ENCODE results near the gene SYT1. TPM values are rescaled to one million over a fixed set of nuclear protein-coding genes. Genes with fewer than 3 reads are reported as not detected.

Gene SYT1
- total RNA-seq, 2 experiments from 2014 or later, result not detected

- no peak for ATAC-seq
- H3K9me3 Mint-ChIP-seq (ENCODE audit: insufficient read depth), result no peaks in the 10 kb centered on the region
- ChIA-PET POLR2A (no interaction called here), CTCF (no interaction called here)
- DNase-seq, result no peak
- no peaks in the 10 kb centered on the region for H3K36me3 Mint-ChIP-seq (ENCODE audit: low read depth)
- H3K4me3 Mint-ChIP-seq, result no peak overlapping the region
- no peak overlapping the region for H3K27ac Mint-ChIP-seq
- H3K27me3 Mint-ChIP-seq (ENCODE audit: low read depth), result no peaks in the 10 kb centered on the region
- H3K4me1 Mint-ChIP-seq (ENCODE audit: low read depth), result no peaks in the 10 kb centered on the region
Observed at GRCh38 chr12:79364197-79364596, 499.6 kb downstream of the SYT1 start.

DNA sequence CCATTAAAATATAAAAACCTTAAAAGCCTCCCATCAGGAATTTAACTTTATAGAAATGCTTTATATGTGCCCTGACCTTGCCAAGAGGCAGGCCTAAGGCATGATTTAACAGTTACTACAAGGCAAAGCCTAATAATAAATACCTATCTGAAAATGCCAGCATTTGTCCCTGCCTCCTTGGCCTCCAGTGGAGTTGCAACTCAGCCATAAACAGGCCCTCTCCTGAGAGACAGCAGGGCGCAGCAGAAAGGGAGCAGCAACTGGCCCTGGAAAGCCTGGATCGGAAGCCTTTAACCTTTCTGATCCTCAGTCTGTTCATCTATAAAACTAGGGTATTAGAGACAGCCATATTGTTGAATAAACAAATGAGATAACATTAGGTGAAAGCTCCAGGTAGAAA, 501.8 kb downstream of the SYT1 start:
- POLR2A ChIA-PET, result no interaction called here
- H3K27ac Mint-ChIP-seq, result no peak overlapping the region
- no peaks in the 10 kb centered on the region for H3K9me3 Mint-ChIP-seq (ENCODE audit: insufficient read depth)
- H3K4me1 Mint-ChIP-seq (ENCODE audit: low read depth), result no peaks in the 10 kb centered on the region
- no peak for DNase-seq
- H3K27me3 Mint-ChIP-seq (ENCODE audit: low read depth), result no peaks in the 10 kb centered on the region
- CTCF ChIA-PET, result no interaction called here
- no peak overlapping the region for H3K4me3 Mint-ChIP-seq
- ATAC-seq, result no peak
- no peaks in the 10 kb centered on the region for H3K36me3 Mint-ChIP-seq (ENCODE audit: low read depth)

DNA sequence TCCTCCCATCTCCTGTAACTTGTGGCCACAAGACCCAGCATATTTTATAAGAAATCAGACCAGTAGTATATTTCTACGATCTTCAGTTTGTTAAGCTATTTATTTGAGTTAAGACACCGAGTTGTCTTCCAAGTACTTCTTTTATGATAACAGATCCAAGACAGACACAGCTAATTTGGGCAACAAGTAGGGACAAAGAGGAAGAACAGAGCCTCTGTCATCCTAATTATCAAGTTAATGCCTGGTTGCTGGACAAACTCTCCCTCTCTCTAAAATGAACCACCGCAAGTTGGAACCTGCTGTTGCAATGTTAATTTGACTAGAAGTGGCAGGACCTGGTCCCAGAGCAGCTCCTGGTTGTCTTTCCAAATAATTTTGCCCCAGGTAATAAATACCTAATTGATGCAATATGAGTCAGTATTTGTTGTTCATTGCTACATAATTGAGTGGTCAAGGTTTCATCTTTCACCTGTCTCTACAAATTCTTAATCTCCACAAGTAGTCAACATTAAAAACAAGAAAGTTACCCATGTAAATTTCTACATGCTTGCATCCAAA, 502.5 kb downstream of the SYT1 start:
- CTCF ChIA-PET, result no interaction called here

GRCh38 chr12:79370021-79370420, 505.4 kb downstream of the SYT1 start:
- CTCF ChIA-PET, result no interaction called here

More for the DNA sequence above, 502.5 kb downstream of the SYT1 start:
- POLR2A ChIA-PET, result no interaction called here
- Mint-ChIP-seq H3K4me3 (no peak overlapping the region), H3K4me1 (ENCODE audit: low read depth) (no peaks in the 10 kb centered on the region), H3K27ac (no peak overlapping the region), H3K9me3 (ENCODE audit: insufficient read depth) (no peaks in the 10 kb centered on the region), H3K27me3 (ENCODE audit: low read depth) (no peaks in the 10 kb centered on the region), H3K36me3 (ENCODE audit: low read depth) (no peaks in the 10 kb centered on the region)
- no peak for DNase-seq
- ATAC-seq, result no peak

GRCh38 chr12:79371226-79371625, 506.7 kb downstream of the SYT1 start:
- H3K27me3 Mint-ChIP-seq (ENCODE audit: low read depth), result no peaks in the 10 kb centered on the region
- H3K36me3 Mint-ChIP-seq (ENCODE audit: low read depth), result no peaks in the 10 kb centered on the region
- no peaks in the 10 kb centered on the region for H3K4me1 Mint-ChIP-seq (ENCODE audit: low read depth)
- ChIA-PET CTCF (interaction anchor here (1.2 kb wide), 1 partner anchor 18 kb away, joined by 3 read pairs; no protein-coding TSS in a partner anchor), POLR2A (no interaction called here)
- H3K27ac Mint-ChIP-seq, result no peak overlapping the region
- H3K4me3 Mint-ChIP-seq, result no peak overlapping the region
- no peak for ATAC-seq
- no peak for DNase-seq
- no peaks in the 10 kb centered on the region for H3K9me3 Mint-ChIP-seq (ENCODE audit: insufficient read depth)

More at GRCh38 chr12:79370021-79370420, 505.4 kb downstream of the SYT1 start:
- H3K27ac Mint-ChIP-seq, result no peak overlapping the region
- H3K9me3 Mint-ChIP-seq (ENCODE audit: insufficient read depth), result no peaks in the 10 kb centered on the region
- POLR2A ChIA-PET, result no interaction called here
- H3K36me3 Mint-ChIP-seq (ENCODE audit: low read depth), result no peaks in the 10 kb centered on the region
- DNase-seq, result no peak
- no peaks in the 10 kb centered on the region for H3K27me3 Mint-ChIP-seq (ENCODE audit: low read depth)
- no peak for ATAC-seq
- no peak overlapping the region for H3K4me3 Mint-ChIP-seq
- H3K4me1 Mint-ChIP-seq (ENCODE audit: low read depth), result no peaks in the 10 kb centered on the region

DNA sequence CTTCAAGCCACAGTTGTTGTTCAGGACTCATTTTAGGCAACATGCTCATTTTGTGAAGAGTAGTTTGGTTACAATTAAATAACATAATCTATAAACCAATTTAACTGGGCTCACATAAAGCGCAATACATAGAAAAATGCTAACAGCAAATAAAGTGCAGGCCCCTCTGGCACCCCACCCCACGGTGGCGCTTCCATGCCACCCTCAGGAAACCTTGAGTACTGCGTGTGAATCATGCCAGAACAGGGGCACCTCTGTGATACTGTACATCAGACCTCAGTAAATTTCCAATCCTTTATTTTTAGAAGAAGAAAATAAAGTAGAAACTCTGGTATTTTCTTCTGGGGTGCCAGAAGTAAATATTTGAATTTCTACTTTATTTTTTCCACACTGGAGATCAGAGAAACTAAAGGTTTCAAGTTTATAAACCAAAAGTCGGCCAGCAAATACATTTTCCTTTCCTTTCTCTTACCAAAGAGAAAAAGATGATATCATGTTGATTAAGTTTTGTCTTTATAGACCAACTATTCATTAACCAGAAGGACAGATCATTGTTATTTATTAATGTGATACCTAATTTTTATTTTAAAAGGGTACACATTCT, 509.4 kb downstream of the SYT1 start:
- no peak overlapping the region for H3K4me3 Mint-ChIP-seq
- ATAC-seq, result no peak
- DNase-seq, result peak; percentile 20
- H3K4me1 Mint-ChIP-seq (ENCODE audit: low read depth), result no peaks in the 10 kb centered on the region
- POLR2A ChIA-PET, result no interaction called here
- H3K9me3 Mint-ChIP-seq (ENCODE audit: insufficient read depth), result no peaks in the 10 kb centered on the region
- no peaks in the 10 kb centered on the region for H3K36me3 Mint-ChIP-seq (ENCODE audit: low read depth)
- CTCF ChIA-PET, result no interaction called here
- H3K27me3 Mint-ChIP-seq (ENCODE audit: low read depth), result no peaks in the 10 kb centered on the region
- no peak overlapping the region for H3K27ac Mint-ChIP-seq

DNA sequence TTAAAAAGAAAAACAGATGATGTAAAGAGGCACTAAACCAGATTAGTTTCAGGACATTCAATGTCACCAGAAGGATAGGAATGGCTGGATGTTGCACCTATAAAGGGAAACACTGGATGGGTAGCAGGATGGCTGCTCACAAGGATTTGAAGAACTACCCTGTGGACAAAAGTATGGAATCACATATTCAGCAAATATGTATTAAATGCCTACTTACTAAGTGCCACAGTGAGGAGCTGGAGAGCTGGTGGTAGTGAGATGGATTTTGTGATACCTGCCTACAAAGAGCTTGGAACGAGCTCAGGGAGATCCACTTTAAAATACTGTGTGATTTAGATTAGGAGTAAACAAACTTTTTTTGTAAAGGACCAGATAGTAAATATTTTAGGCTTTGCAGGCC, 510.0 kb downstream of the SYT1 start:
- H3K4me3 Mint-ChIP-seq, result no peak overlapping the region
- no peaks in the 10 kb centered on the region for H3K4me1 Mint-ChIP-seq (ENCODE audit: low read depth)
- POLR2A ChIA-PET, result no interaction called here
- DNase-seq, result no peak
- no peak for ATAC-seq
- no peaks in the 10 kb centered on the region for H3K27me3 Mint-ChIP-seq (ENCODE audit: low read depth)
- H3K36me3 Mint-ChIP-seq (ENCODE audit: low read depth), result no peaks in the 10 kb centered on the region
- no peak overlapping the region for H3K27ac Mint-ChIP-seq
- H3K9me3 Mint-ChIP-seq (ENCODE audit: insufficient read depth), result no peaks in the 10 kb centered on the region
- CTCF ChIA-PET, result no interaction called here

DNA sequence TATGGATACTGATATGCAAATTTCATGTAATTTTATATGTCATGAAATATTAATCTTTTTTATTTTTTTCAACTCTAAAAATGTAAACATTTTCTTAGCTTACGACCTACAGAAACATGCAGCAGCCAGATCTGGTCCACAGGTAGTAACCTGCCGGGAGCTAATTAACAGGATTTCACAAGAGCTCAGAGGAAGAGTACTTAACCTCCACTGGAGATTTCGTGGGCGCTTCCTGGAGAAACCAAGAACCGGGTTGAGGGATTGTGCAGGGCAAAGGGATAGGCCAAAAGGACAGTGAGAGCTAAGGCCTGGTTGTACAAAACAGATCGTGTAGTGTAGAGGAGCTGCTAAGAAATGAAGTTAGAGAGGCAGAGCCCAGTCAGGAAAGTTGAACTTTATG, 510.5 kb downstream of the SYT1 start:
- H3K9me3 Mint-ChIP-seq (ENCODE audit: insufficient read depth), result no peaks in the 10 kb centered on the region
- CTCF ChIA-PET, result no interaction called here
- no peak overlapping the region for H3K27ac Mint-ChIP-seq
- DNase-seq, result no peak
- no peaks in the 10 kb centered on the region for H3K4me1 Mint-ChIP-seq (ENCODE audit: low read depth)
- no peak overlapping the region for H3K4me3 Mint-ChIP-seq
- POLR2A ChIA-PET, result no interaction called here
- no peaks in the 10 kb centered on the region for H3K36me3 Mint-ChIP-seq (ENCODE audit: low read depth)
- no peaks in the 10 kb centered on the region for H3K27me3 Mint-ChIP-seq (ENCODE audit: low read depth)
- no peak for ATAC-seq

GRCh38 chr12:79378496-79378895, 513.9 kb downstream of the SYT1 start:
- no peaks in the 10 kb centered on the region for H3K36me3 Mint-ChIP-seq (ENCODE audit: low read depth)
- H3K27ac Mint-ChIP-seq, result no peak overlapping the region
- H3K4me1 Mint-ChIP-seq (ENCODE audit: low read depth), result no peaks in the 10 kb centered on the region
- H3K9me3 Mint-ChIP-seq (ENCODE audit: insufficient read depth), result no peaks in the 10 kb centered on the region
- DNase-seq (no peak), ATAC-seq (no peak)
- ChIA-PET CTCF (no interaction called here), POLR2A (no interaction called here)
- H3K27me3 Mint-ChIP-seq (ENCODE audit: low read depth), result no peaks in the 10 kb centered on the region
- H3K4me3 Mint-ChIP-seq, result no peak overlapping the region

DNA sequence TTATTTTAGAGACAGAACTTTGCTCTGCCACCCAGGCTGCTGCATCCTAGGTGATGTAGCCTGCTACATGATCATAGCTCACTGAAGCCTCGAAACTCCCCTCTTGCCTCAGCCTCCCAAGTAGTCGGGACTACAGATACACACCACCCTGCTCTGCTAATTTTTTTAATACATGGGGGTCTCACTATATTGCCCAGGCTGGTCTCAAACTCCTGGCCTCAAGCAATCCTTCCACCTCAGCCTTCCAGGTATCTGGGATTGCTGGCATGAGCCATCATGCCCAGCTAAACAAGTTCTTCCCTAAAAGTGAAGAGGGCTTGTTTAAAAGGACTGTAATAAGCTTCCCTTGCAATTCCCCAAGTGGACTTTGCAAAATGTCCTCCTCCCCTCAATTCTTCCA, 515.8 kb downstream of the SYT1 start:
- H3K4me3 Mint-ChIP-seq, result no peak overlapping the region
- ChIA-PET POLR2A (no interaction called here), CTCF (interaction anchor here (1.1 kb wide), 1 partner anchor 28 kb away, joined by 3 read pairs; no protein-coding TSS in a partner anchor)
- no peaks in the 10 kb centered on the region for H3K9me3 Mint-ChIP-seq (ENCODE audit: insufficient read depth)
- no peaks in the 10 kb centered on the region for H3K27me3 Mint-ChIP-seq (ENCODE audit: low read depth)
- H3K4me1 Mint-ChIP-seq (ENCODE audit: low read depth), result no peaks in the 10 kb centered on the region
- DNase-seq (no peak), ATAC-seq (no peak)
- H3K36me3 Mint-ChIP-seq (ENCODE audit: low read depth), result no peaks in the 10 kb centered on the region
- H3K27ac Mint-ChIP-seq, result no peak overlapping the region

GRCh38 chr12:79381248-79382208, 517.0 kb downstream of the SYT1 start:
- no peaks in the 10 kb centered on the region for H3K4me1 Mint-ChIP-seq (ENCODE audit: low read depth)
- ATAC-seq (no peak), DNase-seq (no peak)
- no peak overlapping the region for H3K27ac Mint-ChIP-seq
- ChIA-PET CTCF (interaction anchor here (1.1 kb wide), 1 partner anchor 27 kb away, joined by 3 read pairs; no protein-coding TSS in a partner anchor), POLR2A (no interaction called here)
- no peaks in the 10 kb centered on the region for H3K27me3 Mint-ChIP-seq (ENCODE audit: low read depth)
- H3K9me3 Mint-ChIP-seq (ENCODE audit: insufficient read depth), result no peaks in the 10 kb centered on the region
- no peaks in the 10 kb centered on the region for H3K36me3 Mint-ChIP-seq (ENCODE audit: low read depth)
- H3K4me3 Mint-ChIP-seq, result no peak overlapping the region

DNA sequence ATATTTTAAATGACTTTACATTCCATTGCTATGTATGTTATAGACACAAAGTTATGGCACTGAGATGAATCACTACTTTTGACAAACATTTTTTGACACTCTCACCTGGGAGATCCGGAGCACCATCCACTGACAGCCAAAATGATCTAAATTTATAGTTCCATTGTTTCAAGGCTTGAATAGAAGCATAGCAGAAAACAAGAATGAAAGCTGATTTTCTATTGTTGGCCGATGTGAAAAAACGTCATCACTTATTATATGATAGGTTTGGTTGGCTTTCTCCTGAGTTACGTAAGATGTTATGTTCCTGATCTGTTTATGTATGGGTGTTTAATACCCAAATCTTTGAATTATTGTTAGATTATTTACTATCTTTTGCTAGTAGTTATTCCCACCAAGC, 520.0 kb downstream of the SYT1 start:
- ChIA-PET CTCF (no interaction called here), POLR2A (no interaction called here)
- no peak overlapping the region for H3K4me3 Mint-ChIP-seq
- no peaks in the 10 kb centered on the region for H3K4me1 Mint-ChIP-seq (ENCODE audit: low read depth)
- DNase-seq, result no peak
- no peaks in the 10 kb centered on the region for H3K27me3 Mint-ChIP-seq (ENCODE audit: low read depth)
- no peaks in the 10 kb centered on the region for H3K9me3 Mint-ChIP-seq (ENCODE audit: insufficient read depth)
- no peak overlapping the region for H3K27ac Mint-ChIP-seq
- no peaks in the 10 kb centered on the region for H3K36me3 Mint-ChIP-seq (ENCODE audit: low read depth)
- no peak for ATAC-seq
